HepG2 (cell line): Measurements from ENCODE around the gene SERTAD4. TPM values are rescaled to one million over a fixed set of nuclear protein-coding genes. Genes with fewer than 3 reads are reported as not detected.

Source experiments
- ATAC-seq: fragments of 200-7000 bp; cut with Tn5 transposase; 3 replicates; pipeline ENCODE4 v1.9.1; 2020; ENCODE audit warnings: mild to moderate bottlenecking, moderate library complexity
- BruUV-seq: library from RNA; stranded (reverse); fragments of 400-500 nt; replicated peaks from 2 replicates; lab custom pipeline; 2021; lab: Mats Ljungman, UMichigan
- CTCF ChIA-PET: fragments of 300-600 bp; formaldehyde crosslinking; extraction: SDS; loops from one replicate; lab custom pipeline; 2021; ENCODE audit warnings: low total read pairs, inconsistent platforms, low intra/inter-chr PET ratio; lab: Yijun Ruan, JAX
- POLR2A ChIA-PET: fragments of 350-600 bp; sonication (Branson Sonifier 250); formaldehyde crosslinking; loops from one replicate; lab custom pipeline; 2020; ENCODE audit warnings: antibody characterized with exemption, inconsistent platforms; lab: Yijun Ruan, JAX
- DNase-seq: peaks from one replicate; pipeline ENCODE4 v3.0.0-alpha.2; 2015; ENCODE audit warnings: low spot score
- FAIRE-seq: peaks from 3 replicates; lab custom pipeline; 2011; peaks lifted over from hg19 to GRCh38; lab: Jason Lieb, UNC
- H2AFZ ChIP-seq: one replicate; pipeline ENCODE4 v1.6.1; 2011; ENCODE audit warnings: low read length, inconsistent platforms
- H3K27ac ChIP-seq: fragments of 300-600 bp; 3 replicates; pipeline ENCODE4 v1.8.0; 2011; ENCODE audit warnings: mixed run types, mild to moderate bottlenecking, mixed read lengths, low read length, inconsistent platforms; ENCODE audit not compliant: insufficient read depth; ENCODE audit errors: extremely low read length
- H3K27me3 ChIP-seq, 2 experiments: fragments of 200-600 bp in 1 of 2; 2 replicates in 1 of 2; 3 replicates in 1 of 2; pipeline versions ENCODE4 v1.6.0 to v1.8.0; 2011; ENCODE audit warnings: low read length in 2 of 2, mild to moderate bottlenecking in 2 of 2, moderate library complexity in 2 of 2, inconsistent platforms in 1 of 2; ENCODE audit not compliant: insufficient read depth in 2 of 2, control insufficient read depth in 1 of 2
- H3K36me3 ChIP-seq, 2 experiments: fragments of 200-600 bp in 1 of 2; replicated peaks in 1 of 2; 2 replicates in 1 of 2; 3 replicates in 1 of 2; pipeline versions ENCODE4 v1.5.1 to v1.8.0; 2011; ENCODE audit warnings: low read length in 2 of 2, inconsistent platforms in 1 of 2; ENCODE audit not compliant: insufficient read depth in 2 of 2, control insufficient read depth in 1 of 2
- H3K4me1 ChIP-seq: 2 replicates; pipeline ENCODE4 v1.5.1; 2012; ENCODE audit warnings: low read length, inconsistent platforms; ENCODE audit not compliant: insufficient read depth
- H3K4me2 ChIP-seq: 2 replicates; pipeline ENCODE4 v1.6.0; 2011; ENCODE audit warnings: low read depth, low read length, inconsistent platforms
- H3K4me3 ChIP-seq, 3 experiments: fragments of 200-600 bp in 1 of 3; sonication (generic), shearing (Covaris generic) in 1 of 3; replicated peaks in 1 of 3; 2 replicates each; pipeline ENCODE4 v1.5.1; 2011 to 2016; ENCODE audit warnings: low read length in 3 of 3, inconsistent platforms in 2 of 3, low read depth in 2 of 3, mild to moderate bottlenecking in 2 of 3, control low read depth in 1 of 3, mixed read lengths in 1 of 3; ENCODE audit not compliant: insufficient read depth in 1 of 3
- H3K79me2 ChIP-seq: one replicate; pipeline ENCODE4 v1.6.1; 2011; ENCODE audit warnings: low read length, inconsistent platforms; ENCODE audit not compliant: insufficient read depth
- H3K9ac ChIP-seq: 2 replicates; pipeline ENCODE4 v1.6.0; 2011; ENCODE audit warnings: mild to moderate bottlenecking, low read depth, low read length, inconsistent platforms; ENCODE audit not compliant: insufficient read depth
- H3K9me3 ChIP-seq: 2 replicates; pipeline ENCODE4 v1.5.1; 2012; ENCODE audit warnings: mild to moderate bottlenecking, low read length
- H4K20me1 ChIP-seq: 2 replicates; pipeline ENCODE4 v1.6.0; 2011; ENCODE audit warnings: inconsistent platforms, mild to moderate bottlenecking, low read length, moderate library complexity; ENCODE audit not compliant: insufficient read depth
- ATF7 ChIP-seq, 2 experiments: fragments of 450-650 bp in 1 of 2; sonication (generic) in 1 of 2; formaldehyde crosslinking in 1 of 2; IDR thresholded peaks; 2 replicates each; pipeline versions ENCODE4 v1.4.0 to v1.6.1; 2016 to 2020; ENCODE audit warnings: antibody characterized with exemption in 1 of 2, mild to moderate bottlenecking in 1 of 2, missing genetic modification reagents in 1 of 2
- ESRRA ChIP-seq: sonication (generic); formaldehyde crosslinking; IDR thresholded peaks from 2 replicates; pipeline ENCODE4 v1.5.1; 2020; ENCODE audit warnings: mild to moderate bottlenecking, low read depth, missing genetic modification reagents
- GLMP ChIP-seq: sonication (generic); formaldehyde crosslinking; IDR thresholded peaks from 2 replicates; pipeline ENCODE4 v1.9.0; 2021; ENCODE audit warnings: missing genetic modification reagents, mild to moderate bottlenecking, borderline replicate concordance
- HOXA3 ChIP-seq: sonication (generic); formaldehyde crosslinking; IDR thresholded peaks from 2 replicates; pipeline ENCODE4 v1.5.0; 2020; ENCODE audit warnings: missing genetic modification reagents
- IRX3 ChIP-seq: sonication (generic); formaldehyde crosslinking; IDR thresholded peaks from 2 replicates; pipeline ENCODE4 v1.8.1; 2023; ENCODE audit warnings: mild to moderate bottlenecking, low read depth, missing genetic modification reagents, borderline replicate concordance
- JARID2 ChIP-seq: sonication (generic); formaldehyde crosslinking; IDR thresholded peaks from 2 replicates; pipeline ENCODE4 v1.8.1; 2023; ENCODE audit warnings: missing genetic modification reagents, inconsistent platforms; ENCODE audit not compliant: insufficient replicate concordance
- MXD4 ChIP-seq: IDR thresholded peaks from 2 replicates; pipeline ENCODE4 v1.6.1; 2016; ENCODE audit warnings: mild to moderate bottlenecking, missing biosample characterization, missing genetic modification reagents
- RELA ChIP-seq: sonication (generic); formaldehyde crosslinking; IDR thresholded peaks from 2 replicates; pipeline ENCODE4 v1.4.0; 2020; ENCODE audit warnings: missing genetic modification reagents
- THAP11 ChIP-seq: IDR thresholded peaks from 2 replicates; pipeline ENCODE4 v1.6.1; 2016; ENCODE audit warnings: missing biosample characterization, missing genetic modification reagents
- ZNF34 ChIP-seq: sonication (generic); formaldehyde crosslinking; IDR thresholded peaks from 2 replicates; pipeline ENCODE4 v1.4.0; 2020; ENCODE audit warnings: mild to moderate bottlenecking, missing genetic modification reagents, borderline replicate concordance
- ZNF432 ChIP-seq: sonication (generic); formaldehyde crosslinking; IDR thresholded peaks from 2 replicates; pipeline ENCODE4 v1.5.0; 2020; ENCODE audit warnings: missing genetic modification reagents, mild to moderate bottlenecking, borderline replicate concordance
- ZNF552 ChIP-seq: sonication (generic); formaldehyde crosslinking; IDR thresholded peaks from 2 replicates; pipeline ENCODE4 v1.9.0; 2022; ENCODE audit warnings: missing genetic modification reagents, mild to moderate bottlenecking, borderline replicate concordance
- ZNF563 ChIP-seq: sonication (generic); formaldehyde crosslinking; IDR thresholded peaks from 2 replicates; pipeline ENCODE4 v1.8.0; 2022; ENCODE audit warnings: mild to moderate bottlenecking, moderate library complexity, missing genetic modification reagents
- ZNF589 ChIP-seq: sonication (generic); formaldehyde crosslinking; conservative IDR thresholded peaks from 2 replicates; pipeline ENCODE4 v1.8.0; 2022; ENCODE audit warnings: mild to moderate bottlenecking, moderate library complexity, missing genetic modification reagents
- ZNF841 ChIP-seq: sonication (generic); formaldehyde crosslinking; IDR thresholded peaks from 2 replicates; pipeline ENCODE4 v1.8.1; 2023; ENCODE audit warnings: missing genetic modification reagents, borderline replicate concordance
- WGBS: methylation state at CpG from one replicate; pipeline ENCODE4 v1.1.6; 2017; ENCODE audit warnings: low lambda C conversion rate; 5-methylcytosine and 5-hydroxymethylcytosine counted together
- in situ Hi-C: cut with HindIII; loops from 2 replicates; pipeline ENCODE4 v1.10.0; 2017; ENCODE audit warnings: low pct_unique_long_range_greater_than_20kb; ENCODE audit not compliant: extremely low pct_ligation_motif_present
- intact Hi-C: fragments of 100-400 bp; cut with micrococcal nuclease; formaldehyde crosslinking; loops from one replicate; pipeline ENCODE4 v1.10.0; 2022; ENCODE audit not compliant: unreplicated experiment
- polyA plus RNA-seq, 8 experiments: library from polyadenylated mRNA; depleted of rRNA in 3 of 8; stranded (reverse) in 7 of 8; unstranded in 1 of 8; fragments of >200 nt; fragmentation: Illumina TruSeq in 4 of 8; extraction: Trizol in 4 of 8; gene quantifications; 2 replicates each; pipeline versions ENCODE4 v1.2.1 to v1.2.3, GENCODE V29; 2011 to 2016; ENCODE audit warnings: low read depth in 4 of 8, missing spikeins in 1 of 8, mixed read lengths in 1 of 8; ENCODE audit not compliant: insufficient read depth in 1 of 8
- total RNA-seq, 5 experiments: library from RNA; depleted of rRNA; stranded (reverse); fragments of >200 nt; fragmentation: Illumina TruSeq; extraction: Trizol; gene quantifications; 2 replicates each; pipeline ENCODE4 v1.2.3, GENCODE V29; 2016; ENCODE audit warnings: low read depth in 1 of 5
- TF ChIP-seq, protein P1 (sequence below): sonication (generic); formaldehyde crosslinking; conservative IDR thresholded peaks from 2 replicates; pipeline ENCODE4 v1.8.1; 2023; ENCODE audit warnings: missing genetic modification reagents
- TF ChIP-seq, protein P2 (sequence below): sonication (generic); formaldehyde crosslinking; IDR thresholded peaks from 2 replicates; pipeline ENCODE4 v1.8.1; 2023; ENCODE audit warnings: mild to moderate bottlenecking, missing genetic modification reagents
- TF ChIP-seq, protein P3 (sequence below): IDR thresholded peaks from 2 replicates; pipeline ENCODE4 v1.6.1; 2018; ENCODE audit warnings: missing genetic modification reagents

SERTAD4 gene
- total and polyA plus RNA-seq, 2 of the 13 experiments (the other 11 are each of a cell fraction or from before 2014, with no cell fraction given): not detected

GRCh38 chr1:210289248-210289647, 56.7 kb downstream of the SERTAD4 start:
- Histone ChIP-seq H3K4me3 (no peak overlapping the region), H3K27ac (no peak overlapping the region), H2AFZ (no peak overlapping the region), H3K4me1 (0 out of 2 replicates have a peak, but pooled peaks cover 9% of the 10 kb centered on the region), H3K9ac (no peak overlapping the region), H3K4me2 (no peak overlapping the region), H3K36me3 (no peaks in the 10 kb centered on the region), H3K79me2 (no peaks in the 10 kb centered on the region), H3K27me3 (peaks cover 0 to 29% of the 10 kb centered on the region in 2 experiments; a peak in 3 of 5 replicates), H3K9me3 (no peaks in the 10 kb centered on the region), H4K20me1 (no peaks in the 10 kb centered on the region)
- no peak for DNase-seq
- ChIA-PET POLR2A (no interaction called here), CTCF (no interaction called here)
- ATAC-seq: no peak
- 0% methylated on average over 4 of the region's 4 CpGs for WGBS
- TF ChIP-seq ZNF589 (no peak), HOXA3 (no peak), ZNF34 (CRISPR knock-in tag) (no peak), MXD4 (no peak), ZNF563 (CRISPR knock-in tag) (no peak), GLMP (CRISPR knock-in tag) (no peak), ZNF552 (CRISPR knock-in tag) (no peak), THAP11 (no peak), ESRRA (CRISPR knock-in tag) (no peak), ZNF841 (CRISPR knock-in tag) (no peak), IRX3 (CRISPR knock-in tag) (no peak), RELA (CRISPR knock-in tag) (no peak), ZNF432 (CRISPR knock-in tag) (no peak), JARID2 (CRISPR knock-in tag) (no peak), ATF7 (IDR thresholded peaks at IDR 0.05) (no peak), ATF7 (CRISPR knock-in tag; IDR thresholded peaks at IDR 0.05) (no peak)
- TF ChIP-seq, protein P1, sequence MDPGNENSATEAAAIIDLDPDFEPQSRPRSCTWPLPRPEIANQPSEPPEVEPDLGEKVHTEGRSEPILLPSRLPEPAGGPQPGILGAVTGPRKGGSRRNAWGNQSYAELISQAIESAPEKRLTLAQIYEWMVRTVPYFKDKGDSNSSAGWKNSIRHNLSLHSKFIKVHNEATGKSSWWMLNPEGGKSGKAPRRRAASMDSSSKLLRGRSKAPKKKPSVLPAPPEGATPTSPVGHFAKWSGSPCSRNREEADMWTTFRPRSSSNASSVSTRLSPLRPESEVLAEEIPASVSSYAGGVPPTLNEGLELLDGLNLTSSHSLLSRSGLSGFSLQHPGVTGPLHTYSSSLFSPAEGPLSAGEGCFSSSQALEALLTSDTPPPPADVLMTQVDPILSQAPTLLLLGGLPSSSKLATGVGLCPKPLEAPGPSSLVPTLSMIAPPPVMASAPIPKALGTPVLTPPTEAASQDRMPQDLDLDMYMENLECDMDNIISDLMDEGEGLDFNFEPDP: no peak
- TF ChIP-seq, protein P2, sequence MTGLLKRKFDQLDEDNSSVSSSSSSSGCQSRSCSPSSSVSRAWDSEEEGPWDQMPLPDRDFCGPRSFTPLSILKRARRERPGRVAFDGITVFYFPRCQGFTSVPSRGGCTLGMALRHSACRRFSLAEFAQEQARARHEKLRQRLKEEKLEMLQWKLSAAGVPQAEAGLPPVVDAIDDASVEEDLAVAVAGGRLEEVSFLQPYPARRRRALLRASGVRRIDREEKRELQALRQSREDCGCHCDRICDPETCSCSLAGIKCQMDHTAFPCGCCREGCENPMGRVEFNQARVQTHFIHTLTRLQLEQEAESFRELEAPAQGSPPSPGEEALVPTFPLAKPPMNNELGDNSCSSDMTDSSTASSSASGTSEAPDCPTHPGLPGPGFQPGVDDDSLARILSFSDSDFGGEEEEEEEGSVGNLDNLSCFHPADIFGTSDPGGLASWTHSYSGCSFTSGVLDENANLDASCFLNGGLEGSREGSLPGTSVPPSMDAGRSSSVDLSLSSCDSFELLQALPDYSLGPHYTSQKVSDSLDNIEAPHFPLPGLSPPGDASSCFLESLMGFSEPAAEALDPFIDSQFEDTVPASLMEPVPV (CRISPR knock-in tag): no peak
- TF ChIP-seq, protein P3, sequence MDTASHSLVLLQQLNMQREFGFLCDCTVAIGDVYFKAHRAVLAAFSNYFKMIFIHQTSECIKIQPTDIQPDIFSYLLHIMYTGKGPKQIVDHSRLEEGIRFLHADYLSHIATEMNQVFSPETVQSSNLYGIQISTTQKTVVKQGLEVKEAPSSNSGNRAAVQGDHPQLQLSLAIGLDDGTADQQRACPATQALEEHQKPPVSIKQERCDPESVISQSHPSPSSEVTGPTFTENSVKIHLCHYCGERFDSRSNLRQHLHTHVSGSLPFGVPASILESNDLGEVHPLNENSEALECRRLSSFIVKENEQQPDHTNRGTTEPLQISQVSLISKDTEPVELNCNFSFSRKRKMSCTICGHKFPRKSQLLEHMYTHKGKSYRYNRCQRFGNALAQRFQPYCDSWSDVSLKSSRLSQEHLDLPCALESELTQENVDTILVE (CRISPR knock-in tag): no peak
- no peak for FAIRE-seq
- in situ Hi-C loops: no loop called here
- intact Hi-C loops: no loop called here
- no TSS peak for BruUV-seq
